Measurements from ENCODE around the gene DOK7.

DOK7 gene

DNA sequence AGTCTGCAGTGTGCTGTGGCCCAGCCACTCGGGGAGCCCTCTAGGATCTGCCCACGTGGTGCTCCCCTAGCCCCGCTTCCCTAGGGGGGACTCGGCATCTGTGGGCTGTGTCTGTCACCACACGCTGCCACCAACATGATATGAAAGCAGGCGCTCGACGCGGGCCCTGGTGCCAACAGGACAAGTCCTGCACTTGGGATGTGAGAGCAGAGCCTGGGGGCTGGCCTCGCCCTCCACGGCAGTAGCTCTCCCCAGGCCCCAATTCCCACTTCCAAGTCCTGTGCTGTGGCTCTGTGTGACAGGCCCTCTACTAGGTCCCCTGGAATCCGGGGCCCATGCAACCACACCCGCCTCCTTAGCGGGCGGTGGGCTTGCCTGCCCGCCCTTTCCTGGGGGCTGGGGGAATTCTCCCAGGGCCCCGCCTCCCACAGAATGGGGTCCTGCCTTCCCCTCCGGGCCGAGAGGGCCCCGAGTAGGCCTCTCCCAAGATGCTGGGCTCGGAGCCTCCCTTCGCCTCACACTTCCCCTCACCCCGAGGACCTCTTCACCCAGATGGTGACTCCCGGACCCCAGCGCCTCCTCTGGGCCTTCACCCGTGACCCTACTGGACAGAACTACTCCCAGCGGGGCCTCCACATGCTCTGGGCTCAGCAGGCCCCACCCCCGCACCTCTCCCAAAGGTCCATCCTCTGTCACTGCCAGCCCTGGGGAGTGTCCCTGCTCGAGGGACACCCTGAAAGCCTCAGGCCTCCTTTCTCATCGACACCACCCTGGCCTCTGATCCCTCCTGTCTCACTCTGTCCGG, 57.9 kb downstream of the DOK7 start:
- no peak for DNase-seq (ENCODE audit: low spot score)

DNA sequence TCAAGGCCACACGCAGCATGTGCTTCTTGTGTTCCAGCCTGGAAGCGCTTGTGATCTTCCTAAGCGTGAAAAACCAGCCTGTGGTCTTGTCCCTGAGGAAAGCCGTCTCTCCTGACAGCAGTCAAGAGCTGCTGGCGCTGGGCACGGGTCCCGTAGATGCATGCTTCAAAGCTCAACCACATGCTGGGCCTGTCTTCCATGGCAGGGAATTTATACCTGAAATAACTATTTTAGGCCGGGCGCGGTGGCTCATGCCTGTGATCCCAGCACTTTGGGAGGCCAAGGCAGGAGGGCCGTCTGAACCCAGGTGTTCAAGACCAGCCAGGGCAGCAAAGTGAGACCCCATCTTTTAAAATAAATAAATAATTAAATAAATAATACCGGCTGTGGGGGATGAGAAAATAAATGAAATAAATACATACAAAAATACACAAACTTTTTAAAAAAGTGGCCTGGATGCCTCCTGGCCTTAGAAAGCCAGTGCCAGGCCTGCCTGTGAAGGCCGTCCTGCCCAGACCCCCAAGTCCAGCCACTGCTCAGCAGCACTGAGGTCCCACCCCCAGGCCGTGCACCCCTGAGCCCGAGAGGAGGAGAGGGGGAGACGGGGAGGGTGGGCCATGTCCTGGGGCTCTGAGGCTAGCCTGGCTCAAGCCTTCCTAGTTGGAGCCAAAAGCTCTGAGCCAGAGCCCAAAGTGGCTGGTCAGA, 58.7 kb downstream of the DOK7 start:
- no peak for DNase-seq (ENCODE audit: low spot score)

DNA sequence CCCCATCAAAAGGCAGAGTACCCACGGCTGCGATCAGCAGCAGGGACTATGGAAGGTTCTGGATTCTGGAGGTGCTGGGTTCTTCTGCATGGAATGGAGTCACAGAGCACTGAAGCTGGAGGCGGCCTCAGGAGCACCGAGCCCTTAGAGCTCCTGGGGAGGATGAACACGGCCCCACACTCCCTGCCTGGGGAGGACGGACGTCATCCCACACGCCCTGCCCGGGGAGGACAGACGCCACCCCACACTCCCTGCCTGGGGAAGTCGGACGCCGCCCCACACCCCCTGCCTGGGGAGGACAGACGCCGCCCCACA, 59.2 kb downstream of the DOK7 start:
- DNase-seq (ENCODE audit: low spot score): no peak

DNA sequence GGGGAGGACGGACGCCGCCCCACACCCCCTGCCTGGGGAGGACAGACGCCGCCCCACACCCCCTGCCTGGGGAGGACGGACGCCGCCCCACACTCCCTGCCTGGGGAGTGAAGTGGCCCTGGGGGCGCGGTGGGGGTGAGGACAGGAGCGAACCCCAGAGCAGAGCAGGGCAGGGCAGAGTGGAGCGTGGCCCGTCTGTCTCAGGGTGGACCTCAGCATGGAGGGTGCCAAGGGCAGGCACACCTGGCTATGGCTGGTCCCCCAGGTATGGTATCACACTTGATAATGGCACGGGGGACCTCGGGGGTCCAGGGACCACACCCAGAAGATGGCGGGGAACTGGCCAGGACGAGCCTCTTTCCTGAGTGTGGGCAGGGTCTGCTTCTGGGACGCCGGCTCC, 59.5 kb downstream of the DOK7 start:
- no peak for DNase-seq (ENCODE audit: low spot score)

DNA sequence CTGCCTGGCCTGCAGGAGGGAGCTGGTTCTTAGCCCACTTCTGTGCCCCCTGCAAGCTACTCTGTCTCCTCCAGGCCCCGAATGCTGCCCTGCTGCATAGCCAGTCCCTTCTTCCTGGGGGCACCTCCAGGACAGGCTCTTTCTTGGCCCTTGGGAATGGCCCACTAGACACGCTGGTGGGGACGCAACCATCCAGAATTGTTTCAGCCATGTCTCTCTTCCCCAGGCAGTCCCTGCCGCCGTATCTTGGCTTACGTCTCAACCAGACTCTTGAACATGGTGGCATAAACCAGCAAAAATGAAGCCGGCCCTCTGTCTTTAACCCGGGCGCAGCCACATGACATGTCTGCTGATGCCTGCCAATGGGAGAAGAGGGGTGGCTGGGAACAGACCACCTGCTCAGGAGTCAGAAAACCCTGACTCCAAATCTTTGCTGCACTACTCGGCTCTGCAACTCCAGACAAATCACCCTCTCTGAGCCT, 60.1 kb downstream of the DOK7 start:
- no peak for DNase-seq (ENCODE audit: low spot score)

DNA sequence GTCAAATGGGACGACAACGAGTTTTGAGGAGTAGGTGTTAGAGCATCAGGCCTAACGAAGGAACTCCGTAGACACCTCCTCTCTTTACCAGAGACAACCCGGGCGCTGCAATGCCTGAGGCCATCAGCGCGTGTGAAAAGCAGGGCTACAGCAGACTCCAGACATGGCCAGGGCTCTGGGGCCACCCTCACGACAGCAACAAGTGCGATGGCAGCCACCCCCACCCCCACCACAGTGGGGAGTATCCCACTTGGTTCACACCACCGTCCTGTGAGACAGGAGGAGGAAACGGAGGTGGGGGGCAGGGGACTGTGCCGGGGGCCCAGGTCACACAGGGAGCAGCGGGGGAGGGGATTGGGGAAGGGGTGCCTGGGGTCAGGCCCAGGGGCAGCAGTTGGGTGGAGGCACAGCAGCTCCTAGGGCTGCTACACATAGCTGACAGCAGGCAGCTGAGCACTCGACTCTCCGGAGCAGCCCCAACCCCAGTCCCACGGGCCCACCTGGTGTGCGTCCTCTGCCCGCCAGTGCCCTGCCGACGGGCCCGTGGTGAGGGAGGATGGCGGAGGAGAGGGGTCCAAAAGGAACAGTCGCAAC, 60.6 kb downstream of the DOK7 start:
- DNase-seq (ENCODE audit: low spot score): no peak

DNA sequence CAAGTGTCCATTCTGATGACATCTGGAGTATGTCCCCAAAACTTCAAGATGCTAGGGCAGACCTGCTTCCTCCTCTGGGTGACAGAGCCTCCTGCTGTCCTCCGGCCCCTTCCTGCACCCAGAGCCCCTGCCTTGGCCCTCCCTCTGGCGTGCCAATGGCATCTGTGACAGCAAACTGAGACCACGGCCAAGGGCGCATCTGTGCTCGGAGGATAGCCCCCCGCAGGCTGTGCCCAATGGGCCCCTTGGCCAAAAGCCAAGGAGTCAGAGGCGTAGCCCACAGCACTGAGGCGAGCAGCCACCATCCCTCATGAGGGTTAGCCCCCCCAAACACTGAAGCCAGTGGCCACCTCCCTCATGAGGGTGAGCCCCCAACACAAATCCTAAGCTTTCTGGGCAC, 61.2 kb downstream of the DOK7 start:
- no peak for DNase-seq (ENCODE audit: low spot score)

DNA sequence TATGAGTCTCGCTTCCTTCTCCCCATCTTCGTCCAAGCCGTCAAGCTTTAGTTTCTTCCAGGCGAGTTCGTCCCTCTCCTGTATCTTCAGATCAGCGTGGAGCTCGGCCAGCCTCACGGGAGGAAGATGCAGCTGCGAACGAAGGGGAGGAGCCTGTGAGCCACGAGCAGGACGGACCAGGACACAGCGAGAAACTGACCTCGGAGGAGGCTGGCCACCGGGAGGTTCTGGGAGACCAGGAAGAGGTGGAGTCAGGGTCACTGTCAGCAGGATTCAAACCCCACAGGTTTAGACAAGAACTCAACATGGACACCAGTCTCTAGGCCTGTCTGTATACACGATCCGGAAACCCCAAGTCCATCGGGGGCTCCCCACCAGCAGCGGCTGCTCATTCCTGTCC, 61.8 kb downstream of the DOK7 start:
- no peak for DNase-seq (ENCODE audit: low spot score)

DNA sequence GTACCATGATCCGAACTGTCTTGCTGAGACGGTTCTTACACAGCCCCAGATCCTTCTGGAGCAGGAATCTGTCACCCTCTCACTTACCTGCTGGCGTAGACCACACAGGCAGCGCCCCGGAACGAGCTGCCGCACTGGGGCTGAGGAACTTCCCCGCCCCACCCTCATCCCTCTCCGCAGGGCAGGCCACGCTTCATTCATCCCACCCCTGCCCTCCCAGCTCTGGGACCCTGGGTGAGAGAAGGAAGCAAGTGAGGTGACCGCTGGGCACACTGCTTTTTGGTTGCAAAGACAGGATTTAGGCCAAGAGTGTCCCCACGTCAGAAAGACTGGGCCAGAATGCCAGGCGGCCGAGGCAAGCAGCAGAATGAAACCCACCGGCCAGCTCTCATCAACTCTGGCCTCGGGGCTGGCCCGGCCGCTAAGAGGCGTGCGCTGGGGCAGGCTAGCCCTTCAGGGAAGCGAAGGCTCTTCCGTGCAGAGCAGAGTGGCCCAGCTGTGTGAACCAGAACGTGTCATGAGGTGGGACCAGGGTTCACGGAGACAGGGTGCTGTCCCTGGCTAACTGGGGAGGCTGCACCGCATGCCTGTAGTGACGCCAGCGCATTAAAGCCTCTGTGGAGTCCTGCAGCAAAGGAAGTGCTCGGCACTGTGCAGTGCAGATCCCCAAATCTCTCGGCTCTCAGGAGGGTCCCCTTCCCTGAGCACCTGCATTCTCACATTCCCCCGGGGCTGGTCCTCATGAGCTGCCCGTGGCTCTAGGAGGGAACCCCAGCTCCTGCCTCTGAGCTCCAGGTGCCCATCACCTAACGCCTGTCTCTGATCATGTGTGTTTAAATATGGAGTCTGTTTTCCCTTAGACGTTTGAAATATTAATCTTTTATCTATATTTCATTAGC, 62.7 kb downstream of the DOK7 start:
- no peak for DNase-seq (ENCODE audit: low spot score)

DNA sequence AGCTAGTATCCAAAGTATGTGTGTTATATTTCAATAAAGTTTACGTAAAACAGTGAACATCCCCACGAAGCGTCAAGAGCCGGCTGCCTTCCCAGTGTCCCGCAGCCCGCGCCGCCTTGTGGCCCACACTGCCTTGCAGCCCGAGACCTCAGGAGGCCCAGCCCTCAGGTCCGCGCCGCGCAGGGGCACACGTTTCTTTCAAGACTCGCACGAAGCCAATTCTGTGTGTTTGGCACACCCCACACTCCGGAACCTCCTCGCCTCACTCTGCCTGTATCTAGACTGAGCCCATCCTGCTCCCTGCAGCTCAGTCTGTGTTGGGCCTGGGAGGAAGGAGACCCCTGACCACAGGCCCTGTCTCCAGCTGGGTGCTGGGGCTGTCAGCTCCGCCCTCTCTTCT, 63.4 kb downstream of the DOK7 start:
- DNase-seq (ENCODE audit: low spot score): no peak

DNA sequence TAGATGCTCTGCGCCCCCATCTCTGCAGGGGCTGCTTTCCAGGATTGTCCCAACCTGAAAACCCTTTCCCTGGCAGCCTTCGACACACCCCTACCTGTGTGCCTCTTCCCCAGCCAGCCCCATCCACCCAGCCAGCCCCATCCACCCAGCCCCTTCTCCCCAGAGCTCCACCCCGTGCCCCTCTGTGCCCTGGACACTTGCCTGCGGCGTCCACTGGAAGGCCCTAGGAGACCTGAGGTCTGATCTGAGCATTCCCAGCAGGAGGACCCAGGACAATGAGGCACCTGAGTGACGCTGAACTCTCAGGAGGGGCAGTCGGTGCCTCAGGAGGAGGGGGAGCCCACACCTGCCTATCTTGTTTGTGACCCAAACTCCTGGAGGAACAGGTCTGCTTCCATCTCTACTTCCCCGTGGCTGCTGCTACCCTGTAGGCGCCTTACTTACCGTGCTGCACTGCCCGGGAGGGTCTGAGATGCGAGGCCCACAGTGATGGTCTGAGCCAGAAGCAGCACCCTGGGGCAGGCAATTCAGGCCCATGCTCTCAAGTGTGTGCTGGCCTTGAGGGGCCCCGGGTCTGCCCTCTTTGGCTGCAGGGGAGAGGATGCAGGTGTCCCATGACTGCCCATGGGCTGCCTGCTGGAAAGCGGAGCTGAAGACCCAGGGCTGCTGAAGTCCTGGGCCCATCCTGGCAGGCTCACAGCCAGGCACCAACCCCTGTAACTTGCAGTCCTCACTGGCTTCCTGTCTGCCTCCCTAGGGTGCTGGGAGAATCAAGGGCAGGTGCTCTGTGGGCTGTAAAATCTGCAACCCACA, 64.2 kb downstream of the DOK7 start:
- no peak for DNase-seq (ENCODE audit: low spot score)

DNA sequence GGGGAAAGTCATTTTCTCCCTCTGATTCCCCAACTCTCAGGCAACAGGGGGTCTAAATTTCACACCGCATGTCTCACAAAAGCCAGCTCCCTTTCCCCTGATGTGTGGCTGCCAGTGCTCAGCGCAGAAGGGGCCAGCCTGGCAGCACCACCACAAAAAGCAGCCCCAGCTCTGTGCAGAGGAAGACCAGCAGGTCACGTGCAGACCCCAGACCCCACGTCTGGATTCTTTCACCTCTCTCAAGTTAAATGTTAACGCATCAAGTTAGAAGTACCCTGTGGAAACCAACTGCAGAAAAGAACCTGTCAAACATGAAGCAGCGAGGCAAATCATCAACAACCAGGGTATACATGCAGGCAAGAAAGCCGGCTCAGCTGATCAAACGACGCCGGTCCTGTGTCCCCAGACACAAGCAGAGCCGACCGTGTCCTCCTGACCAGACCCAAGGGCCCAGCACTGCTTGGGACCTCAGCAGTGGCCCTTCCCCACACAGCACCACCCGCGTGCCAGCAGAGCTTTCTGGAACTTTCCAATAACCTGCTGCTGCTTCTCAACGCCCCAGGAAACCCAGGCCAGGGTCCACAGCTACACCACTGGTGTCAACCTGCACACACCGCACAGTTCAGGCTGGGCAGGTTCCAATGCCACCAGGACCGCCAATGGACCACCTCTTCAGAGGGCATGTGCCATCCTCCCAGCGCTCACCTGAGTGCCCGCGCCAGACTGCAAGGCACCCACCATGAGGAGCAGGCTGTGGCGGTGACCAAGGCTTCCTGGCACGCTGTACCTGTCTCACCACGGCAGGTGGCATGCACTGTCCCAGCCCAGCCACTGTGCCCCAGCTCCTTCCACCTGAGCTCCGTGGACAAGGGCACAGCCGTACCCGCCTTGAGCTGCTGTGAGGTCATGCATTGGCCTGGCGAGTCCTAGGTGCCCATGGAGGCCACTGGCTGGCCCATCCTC, 65.1 kb downstream of the DOK7 start:
- DNase-seq (ENCODE audit: low spot score): no peak

DNA sequence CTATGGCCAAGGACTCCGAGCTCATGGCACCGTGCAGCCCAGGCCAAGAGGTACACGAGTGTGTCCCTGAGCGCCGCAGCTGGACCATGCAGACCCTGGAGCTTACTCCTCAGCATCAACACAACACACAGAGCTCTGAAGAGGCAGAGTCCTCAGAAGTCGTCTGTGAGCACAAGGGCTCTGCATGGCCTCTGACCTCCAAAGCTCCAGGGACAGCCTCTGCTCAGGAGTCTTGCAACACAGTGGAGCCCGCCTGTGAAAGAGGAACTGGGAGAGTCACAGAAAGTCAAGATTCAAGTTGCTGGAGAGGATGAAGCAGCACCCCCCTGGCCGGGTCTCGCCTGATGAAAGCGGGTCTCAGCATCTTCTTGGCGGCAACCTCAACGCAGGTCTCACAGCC, 66.3 kb downstream of the DOK7 start:
- no peak for DNase-seq (ENCODE audit: low spot score)

DNA sequence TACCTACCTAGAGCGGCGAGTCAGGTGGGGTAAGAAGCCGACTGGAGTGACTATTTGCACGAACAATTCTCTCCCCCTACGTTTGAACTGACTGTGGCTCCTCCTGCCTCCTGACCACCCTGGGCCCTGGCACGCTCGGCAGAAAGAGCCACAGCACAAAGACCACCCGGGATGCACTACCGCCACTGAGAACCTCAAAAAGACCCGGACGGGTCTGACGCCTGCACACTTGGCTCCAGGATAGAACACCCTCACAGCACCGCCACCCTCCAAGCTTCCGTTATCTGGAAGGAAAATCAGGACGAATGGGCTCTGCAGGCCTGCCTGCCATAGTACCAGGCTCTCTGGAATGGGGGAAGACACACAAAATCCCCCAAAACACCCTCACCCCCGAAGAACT, 66.9 kb downstream of the DOK7 start:
- DNase-seq (ENCODE audit: low spot score): no peak

DNA sequence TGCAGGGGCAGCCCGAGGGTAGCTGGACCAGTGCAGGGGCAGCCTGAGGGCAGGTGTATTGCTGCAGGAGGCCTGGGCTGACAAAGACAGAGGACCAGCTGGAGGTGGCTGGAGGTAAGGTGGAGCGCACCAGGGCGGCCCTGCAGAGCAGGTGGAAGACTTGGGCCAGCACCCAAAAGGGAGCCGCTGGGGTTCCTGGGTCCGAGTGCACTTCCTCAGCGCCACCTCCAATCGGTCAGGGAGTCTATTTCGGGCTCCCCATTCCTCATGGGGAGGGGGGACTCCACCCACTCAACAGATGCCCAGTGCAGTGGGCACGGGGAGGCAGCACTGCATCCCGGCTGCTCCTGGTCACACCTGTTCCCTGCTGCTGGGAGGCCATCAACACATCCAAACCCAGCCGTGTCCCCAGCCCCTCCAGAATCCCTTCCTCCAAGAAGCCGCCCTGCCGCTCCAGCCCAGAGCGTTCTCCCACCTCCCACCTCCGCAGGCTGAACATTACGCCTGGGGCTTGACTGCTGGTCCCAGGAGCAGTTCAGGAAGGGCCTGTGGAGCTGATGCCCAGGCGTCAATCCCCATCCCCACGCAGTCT, 67.7 kb downstream of the DOK7 start:
- DNase-seq (ENCODE audit: low spot score): no peak

DNA sequence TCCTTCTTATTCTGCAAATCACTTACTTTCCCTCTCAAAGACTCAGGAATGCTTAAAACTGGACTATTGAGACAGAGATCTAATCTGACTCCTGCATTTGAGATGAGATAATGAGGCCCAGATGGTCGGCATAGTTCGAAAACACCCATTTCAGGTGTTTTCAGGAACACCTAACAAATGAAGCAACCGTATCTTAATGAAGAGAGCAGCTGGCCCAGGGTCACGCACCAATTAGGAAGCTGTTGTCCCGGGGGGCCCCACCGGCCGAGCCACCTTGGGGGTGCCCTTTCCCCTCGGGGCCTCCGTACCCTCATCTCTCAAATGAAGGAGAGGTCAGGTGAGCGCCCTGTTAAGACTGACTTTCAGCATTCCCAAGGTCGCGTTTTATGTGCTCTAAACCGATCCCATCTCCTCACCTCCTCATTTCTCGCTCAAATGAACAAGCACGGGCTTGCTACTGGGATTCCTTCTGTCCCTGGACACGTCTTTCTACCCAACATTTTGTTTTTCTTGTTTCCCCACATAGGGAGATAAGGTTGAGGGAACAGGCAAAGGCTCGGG, 68.3 kb downstream of the DOK7 start:
- DNase-seq (ENCODE audit: low spot score): no peak

DNA sequence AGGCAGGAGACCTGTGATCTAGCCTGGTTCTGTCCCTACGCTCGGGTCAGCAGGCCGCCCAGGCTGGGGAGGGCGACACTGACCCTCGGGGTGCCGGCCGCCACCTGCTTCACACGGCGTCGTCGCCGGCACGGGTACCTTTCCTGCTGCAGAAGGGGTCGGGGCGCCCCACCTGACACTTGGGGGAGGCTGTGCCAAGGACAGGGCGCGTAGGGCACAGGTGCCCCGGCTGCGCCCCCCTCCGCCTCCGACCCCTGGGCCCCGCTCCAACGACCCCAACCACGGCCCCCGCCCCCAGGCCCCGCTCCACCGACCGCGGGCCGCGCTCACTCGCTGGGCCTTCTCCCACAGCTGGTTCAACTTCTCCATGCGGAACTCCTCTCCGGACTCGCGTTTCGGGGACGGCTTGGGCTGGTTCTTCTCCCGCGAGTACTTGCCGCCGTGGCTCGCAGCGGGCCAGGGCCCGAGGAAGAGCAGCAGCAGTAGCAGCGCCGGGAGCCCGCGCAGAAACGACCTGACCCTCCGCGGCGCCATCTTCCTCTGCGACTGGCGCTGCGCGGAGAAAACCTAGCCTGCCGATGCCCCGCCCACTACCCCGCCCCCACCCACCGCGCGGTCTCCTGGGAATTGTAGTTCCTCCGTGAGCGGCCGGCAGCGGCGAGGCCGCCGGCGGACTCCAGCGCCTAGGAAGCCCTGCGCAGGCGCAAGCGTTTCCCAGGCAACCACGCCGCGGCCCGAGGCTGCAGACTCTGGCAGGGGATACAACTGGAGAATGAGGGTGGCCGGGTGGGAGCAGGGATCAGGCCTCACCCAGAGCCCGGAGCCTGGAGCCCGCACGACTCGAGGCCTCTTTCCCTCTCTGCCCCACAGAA, 69.0 kb downstream of the DOK7 start, which contains the start of gene LRPAP1:
Gene LRPAP1, minus strand, starts transcription at position 544 of the 872 bp plus-strand sequence. Its CDS starts 10 bp downstream, at position 534.
- DNase-seq (ENCODE audit: low spot score): peak; percentile 100

DNA sequence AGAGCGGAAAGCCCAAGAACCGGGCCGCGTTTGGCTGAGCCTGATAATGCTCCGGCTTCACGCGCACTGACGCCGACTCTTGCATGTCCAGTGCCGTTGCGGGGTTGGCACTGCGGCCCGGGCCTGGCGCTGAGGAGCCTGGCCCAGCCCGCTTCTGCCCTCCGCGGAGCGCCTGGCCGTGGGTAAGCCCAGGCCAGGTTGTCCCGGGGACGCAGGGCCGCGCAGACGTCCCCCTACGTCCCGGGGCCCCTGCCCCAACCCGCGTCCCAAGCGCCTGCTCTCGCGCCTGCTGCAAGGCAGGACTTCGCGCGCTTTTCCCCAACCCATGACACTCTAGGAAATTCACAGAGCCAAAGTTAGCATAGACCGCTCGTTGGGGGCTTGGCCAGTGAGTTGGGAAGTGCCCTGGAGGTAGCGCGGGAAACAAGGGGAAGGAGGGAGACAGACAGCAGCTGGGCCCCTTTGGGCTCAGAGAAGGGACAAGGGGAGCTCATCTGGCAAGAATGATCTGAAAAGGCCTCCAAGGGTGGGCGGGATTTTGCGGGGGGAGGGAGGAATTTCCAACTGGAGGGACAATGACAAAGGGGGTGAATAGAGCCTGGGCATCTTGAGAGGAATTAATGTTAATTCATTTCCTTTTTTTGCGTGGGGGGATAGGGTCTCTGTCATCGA, 69.8 kb downstream of the DOK7 start:
- no peak for DNase-seq (ENCODE audit: low spot score)

All from HuH-7.5 (cell line).